PC-3 (cell line): Measurements from ENCODE around the gene WDR75. TPM values are rescaled to one million over a fixed set of nuclear protein-coding genes. Genes with fewer than 3 reads are reported as not detected.
A peak's percentile ranks its signal among the peaks of the same experiment; 100 is the strongest.

Experiments used
- ATAC-seq: fragments of 200-7000 bp; cut with Tn5 transposase; 2 replicates; pipeline ENCODE4 v1.9.1; 2020; ENCODE audit warnings: mild to moderate bottlenecking, moderate library complexity
- BruUV-seq: library from RNA; stranded (reverse); fragments of 400-500 nt; replicated peaks from 2 replicates; lab custom pipeline; 2021; lab: Mats Ljungman, UMichigan
- CTCF ChIA-PET: fragments of 300-600 bp; sonication (Branson Sonifier 250); formaldehyde crosslinking; loops from one replicate; lab custom pipeline; 2022; ENCODE audit warnings: antibody characterized with exemption; lab: Charles Lee
- POLR2A ChIA-PET: fragments of 300-600 bp; sonication (Branson Sonifier 250); formaldehyde crosslinking; loops from one replicate; lab custom pipeline; 2022; ENCODE audit warnings: antibody characterized with exemption; ENCODE audit not compliant: unreplicated experiment; lab: Charles Lee
- DNase-seq: peaks from one replicate; pipeline ENCODE4 v3.0.0-alpha.2; 2015
- H2AFZ ChIP-seq: fragments of 300-600 bp; sonication (generic); 2 replicates; pipeline ENCODE4 v1.6.0; 2016; ENCODE audit warnings: antibody characterized with exemption, low read length
- H3F3A ChIP-seq: fragments of 300-600 bp; sonication (generic); one replicate; pipeline ENCODE4 v1.6.0; 2017; ENCODE audit warnings: antibody characterized with exemption, low read length, control low read depth, mild to moderate bottlenecking; ENCODE audit not compliant: unreplicated experiment
- H3K27ac ChIP-seq: fragments of 300-600 bp; sonication (generic); 2 replicates; pipeline ENCODE4 v1.5.1; 2016; ENCODE audit warnings: mild to moderate bottlenecking, low read length
- H3K27me3 ChIP-seq: fragments of 300-600 bp; sonication (generic); 2 replicates; pipeline ENCODE4 v1.6.1; 2016; ENCODE audit warnings: low read length, mixed read lengths
- H3K36me3 ChIP-seq: fragments of 300-600 bp; sonication (generic); 2 replicates; pipeline ENCODE4 v1.6.1; 2016; ENCODE audit warnings: low read depth, mixed run types, low read length, mixed read lengths
- H3K4me1 ChIP-seq: fragments of 300-600 bp; sonication (generic); 2 replicates; pipeline ENCODE4 v1.5.1; 2016; ENCODE audit warnings: low read length; ENCODE audit not compliant: insufficient read depth
- H3K4me2 ChIP-seq: fragments of 300-600 bp; sonication (generic); 2 replicates; pipeline ENCODE4 v1.6.0; 2016; ENCODE audit warnings: low read length
- H3K4me3 ChIP-seq: fragments of 300-600 bp; sonication (generic); 2 replicates; pipeline ENCODE4 v1.5.1; 2016; ENCODE audit warnings: mild to moderate bottlenecking, low read length, mixed read lengths
- H3K79me2 ChIP-seq: fragments of 300-600 bp; sonication (generic); 2 replicates; pipeline ENCODE4 v1.6.1; 2017; ENCODE audit warnings: low read length, mixed read lengths
- H3K9ac ChIP-seq: fragments of 300-600 bp; sonication (generic); 2 replicates; pipeline ENCODE4 v1.6.0; 2016; ENCODE audit warnings: mild to moderate bottlenecking, low read length
- H3K9me2 ChIP-seq: fragments of 300-600 bp; sonication (generic); replicated peaks from 2 replicates; pipeline ENCODE4 v1.6.1; 2016; ENCODE audit warnings: mixed run types, low read length, mixed read lengths
- H3K9me3 ChIP-seq: fragments of 300-600 bp; sonication (generic); 2 replicates; pipeline ENCODE4 v1.6.1; 2016; ENCODE audit warnings: low read length, mixed read lengths
- H4K20me1 ChIP-seq: fragments of 300-600 bp; sonication (generic); 2 replicates; pipeline ENCODE4 v1.6.1; 2016; ENCODE audit warnings: low read length, mixed read lengths
- EZH2 ChIP-seq: fragments of 300-600 bp; sonication (generic); IDR thresholded peaks from one replicate; pipeline ENCODE4 v1.6.1; 2017; ENCODE audit warnings: antibody characterized with exemption, mild to moderate bottlenecking, low read length; ENCODE audit not compliant: unreplicated experiment
- EZH2phosphoT487 ChIP-seq: fragments of 300-600 bp; sonication (generic); IDR thresholded peaks from 2 replicates; pipeline ENCODE4 v1.6.1; 2018; ENCODE audit warnings: mild to moderate bottlenecking, antibody characterized with exemption, low read length, borderline replicate concordance
- intact Hi-C: fragments of 100-400 bp; cut with micrococcal nuclease; formaldehyde crosslinking; loops from 2 replicates; pipeline ENCODE4 v1.9.0; 2023
- total RNA-seq: library from RNA; depleted of rRNA; stranded (reverse); fragments of >200 nt; gene quantifications from 2 replicates; pipeline ENCODE4 v1.2.3, GENCODE V29; 2014
- TF ChIP-seq, protein P1 (sequence below): fragments of 300-600 bp; sonication (generic); conservative IDR thresholded peaks from 2 replicates; pipeline ENCODE4 v1.5.1; 2017; ENCODE audit warnings: antibody characterized with exemption, low read depth, mild to moderate bottlenecking, low read length

WDR75 gene
- total RNA-seq, 1 experiment from 2014 or later: 62.5 TPM

DNA sequence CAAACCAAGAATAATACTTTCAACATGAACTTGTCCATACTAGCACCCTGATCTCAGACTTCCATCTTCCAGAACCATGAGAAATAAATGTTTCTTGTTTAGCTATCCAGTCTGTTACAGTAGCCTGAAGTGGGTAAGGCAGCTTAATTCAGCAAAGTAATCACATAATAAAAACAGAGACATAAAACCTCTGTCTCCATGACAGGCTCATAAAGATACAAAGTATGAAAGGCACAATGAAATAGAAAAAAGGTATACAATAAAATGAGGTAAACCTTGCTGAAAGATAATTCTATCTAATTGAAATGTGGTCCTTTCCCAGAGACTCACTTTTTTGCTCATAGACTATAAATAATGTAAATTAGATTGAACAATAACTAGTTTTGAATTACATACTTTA is 46.7 kb upstream of the WDR75 start:
- no peak overlapping the region for H2AFZ ChIP-seq
- no peak for DNase-seq
- H3K4me3 ChIP-seq: no peak overlapping the region
- H3K27me3 ChIP-seq: no peaks in the 10 kb centered on the region
- POLR2A ChIA-PET: no interaction called here
- no peak for TF ChIP-seq EZH2
- TF ChIP-seq, protein P1, sequence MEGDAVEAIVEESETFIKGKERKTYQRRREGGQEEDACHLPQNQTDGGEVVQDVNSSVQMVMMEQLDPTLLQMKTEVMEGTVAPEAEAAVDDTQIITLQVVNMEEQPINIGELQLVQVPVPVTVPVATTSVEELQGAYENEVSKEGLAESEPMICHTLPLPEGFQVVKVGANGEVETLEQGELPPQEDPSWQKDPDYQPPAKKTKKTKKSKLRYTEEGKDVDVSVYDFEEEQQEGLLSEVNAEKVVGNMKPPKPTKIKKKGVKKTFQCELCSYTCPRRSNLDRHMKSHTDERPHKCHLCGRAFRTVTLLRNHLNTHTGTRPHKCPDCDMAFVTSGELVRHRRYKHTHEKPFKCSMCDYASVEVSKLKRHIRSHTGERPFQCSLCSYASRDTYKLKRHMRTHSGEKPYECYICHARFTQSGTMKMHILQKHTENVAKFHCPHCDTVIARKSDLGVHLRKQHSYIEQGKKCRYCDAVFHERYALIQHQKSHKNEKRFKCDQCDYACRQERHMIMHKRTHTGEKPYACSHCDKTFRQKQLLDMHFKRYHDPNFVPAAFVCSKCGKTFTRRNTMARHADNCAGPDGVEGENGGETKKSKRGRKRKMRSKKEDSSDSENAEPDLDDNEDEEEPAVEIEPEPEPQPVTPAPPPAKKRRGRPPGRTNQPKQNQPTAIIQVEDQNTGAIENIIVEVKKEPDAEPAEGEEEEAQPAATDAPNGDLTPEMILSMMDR: no peak
- no peak for TF ChIP-seq EZH2phosphoT487
- H3K9me2 ChIP-seq: no peaks in the 10 kb centered on the region
- no peaks in the 10 kb centered on the region for H4K20me1 ChIP-seq
- ATAC-seq: no peak
- peaks cover 22% of the 10 kb centered on the region for H3K4me1 ChIP-seq
- H3K4me2 ChIP-seq: no peak overlapping the region
- H3K27ac ChIP-seq: peak overlapping the region; percentile 73; the same call in 1 of the 2 replicates
- no peak overlapping the region for H3K9ac ChIP-seq
- H3F3A ChIP-seq: peaks cover 3% of the 10 kb centered on the region
- no peaks in the 10 kb centered on the region for H3K36me3 ChIP-seq
- CTCF ChIA-PET: no interaction called here
- no peaks in the 10 kb centered on the region for H3K79me2 ChIP-seq
- no peaks in the 10 kb centered on the region for H3K9me3 ChIP-seq
- no TSS peak for BruUV-seq
- intact Hi-C loops: no loop called here

DNA sequence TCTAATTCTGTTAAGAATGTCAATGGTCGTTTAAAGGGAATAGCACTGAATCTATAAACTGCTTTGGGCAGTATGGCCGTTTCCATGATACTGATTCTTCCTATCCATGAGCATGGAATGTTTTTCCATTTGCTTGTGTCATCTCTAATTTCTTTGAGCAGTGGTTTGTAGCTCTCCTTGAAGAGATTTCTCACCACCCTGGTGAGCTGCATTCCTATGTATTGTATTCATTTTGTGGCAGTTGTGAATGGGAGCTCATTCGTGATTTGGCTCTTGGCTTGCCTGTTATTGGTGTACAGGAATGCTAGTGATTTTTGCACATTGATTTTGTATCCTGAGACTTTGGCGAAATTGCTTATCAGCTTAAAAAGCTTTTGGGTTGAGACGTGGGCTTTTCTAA is 38.3 kb upstream of the WDR75 start:
- TF ChIP-seq EZH2phosphoT487 (no peak), EZH2 (no peak)
- TF ChIP-seq, protein P1: no peak
- Histone ChIP-seq H4K20me1 (no peaks in the 10 kb centered on the region), H3K9ac (no peak overlapping the region), H3K4me2 (no peak overlapping the region), H3K27ac (no peak overlapping the region), H2AFZ (no peak overlapping the region), H3K36me3 (no peaks in the 10 kb centered on the region), H3K79me2 (no peaks in the 10 kb centered on the region), H3K9me2 (no peaks in the 10 kb centered on the region), H3K9me3 (no peaks in the 10 kb centered on the region), H3K4me1 (peaks cover 15% of the 10 kb centered on the region), H3K27me3 (no peaks in the 10 kb centered on the region), H3F3A (no peaks in the 10 kb centered on the region), H3K4me3 (no peak overlapping the region)
- intact Hi-C loops: no loop called here
- no TSS peak for BruUV-seq
- CTCF ChIA-PET: no interaction called here
- POLR2A ChIA-PET: no interaction called here
- no peak for ATAC-seq
- DNase-seq: peak; percentile 22

DNA sequence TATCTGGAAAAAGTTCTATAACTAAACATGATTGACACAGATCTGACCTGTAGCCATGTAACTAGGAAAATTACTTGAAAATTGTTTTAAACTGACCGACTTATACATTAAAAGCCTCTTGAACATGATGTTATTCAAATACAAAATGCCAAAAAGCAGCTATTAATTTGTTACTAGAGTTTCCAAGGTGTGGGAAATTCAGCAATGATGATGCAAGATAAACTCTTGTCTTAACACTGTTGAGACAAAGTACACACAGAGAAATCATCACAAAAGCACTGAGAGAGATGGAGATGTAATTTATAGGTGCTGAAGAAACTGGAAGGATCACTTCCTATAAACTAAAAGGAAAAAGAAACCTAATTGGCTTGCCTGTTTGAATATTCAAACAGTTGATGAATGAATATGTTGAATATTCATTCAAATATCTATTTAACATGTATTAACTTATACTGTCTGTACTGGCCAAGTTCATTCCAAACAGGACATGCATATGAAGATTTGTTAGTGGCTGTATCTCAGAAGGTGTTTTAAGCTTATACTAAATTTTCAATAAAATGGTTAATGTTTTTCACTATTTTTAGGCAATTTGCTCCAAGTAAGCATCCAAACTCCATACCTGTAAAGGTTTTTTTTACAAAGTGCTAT is 34.6 kb upstream of the WDR75 start:
- H3K27me3 ChIP-seq: no peaks in the 10 kb centered on the region
- no peak overlapping the region for H3K9ac ChIP-seq
- peaks cover 34% of the 10 kb centered on the region for H3K4me1 ChIP-seq
- peak overlapping the region; percentile 11; the same call in 1 of the 2 replicates for H2AFZ ChIP-seq
- POLR2A ChIA-PET: no interaction called here
- no TSS peak for BruUV-seq
- H3K27ac ChIP-seq: peak overlapping the region; percentile 60
- H3K4me2 ChIP-seq: peak overlapping the region; percentile 60
- TF ChIP-seq, protein P1: no peak
- no peak for TF ChIP-seq EZH2
- no peak for TF ChIP-seq EZH2phosphoT487
- peak overlapping the region; percentile 13; the same call in 1 of the 2 replicates for H3K4me3 ChIP-seq
- DNase-seq (no peak), ATAC-seq (no peak)
- H3K36me3 ChIP-seq: no peaks in the 10 kb centered on the region
- no peaks in the 10 kb centered on the region for H3K79me2 ChIP-seq
- H3F3A ChIP-seq: no peaks in the 10 kb centered on the region
- intact Hi-C loops: loop anchor here (2.0 kb wide), 1 partner anchor 14 kb away; no protein-coding TSS in a partner anchor
- no peaks in the 10 kb centered on the region for H4K20me1 ChIP-seq
- no peaks in the 10 kb centered on the region for H3K9me2 ChIP-seq
- CTCF ChIA-PET: no interaction called here
- no peaks in the 10 kb centered on the region for H3K9me3 ChIP-seq
